ENCODE data around the gene TBC1D14. TPM values are rescaled to one million over a fixed set of nuclear protein-coding genes. Genes with fewer than 3 reads are reported as not detected.

Gene TBC1D14
- total and polyA plus RNA-seq, 2 of the 8 experiments (the other 6 are each of a cell fraction or from before 2014, with no cell fraction given), result 45.6 to 48.2 TPM

GRCh38 chr4:7000421-7001176 is 91.0 kb downstream of the TBC1D14 start:
- no peak overlapping the region for H4K91ac ChIP-seq (replicated peaks; ENCODE audit: insufficient read length, low read length)
- no peaks in the 10 kb centered on the region for H3K79me2 ChIP-seq (ENCODE audit: control insufficient read depth in 1 of 2, insufficient read depth in 2 of 2, low read length in 2 of 2)
- no peak overlapping the region for H3K56ac ChIP-seq (replicated peaks; ENCODE audit: insufficient read length, low read depth, low read length)
- no peak overlapping the region for H3K4ac ChIP-seq (replicated peaks; ENCODE audit: insufficient read length, low read depth, low read length)
- no peaks in the 10 kb centered on the region for H3K27me3 ChIP-seq (replicated peaks in 1 of 4; ENCODE audit: control insufficient read depth in 3 of 4, extremely low read depth in 1 of 4, insufficient read depth in 3 of 4, low read length in 3 of 4)
- ChIA-PET POLR2A (ENCODE audit: partially characterized antibody) (interaction anchor here (0.5 to 4.3 kb wide), 3 partner anchors 12 to 1018 kb away, joined by 3 to 15 read pairs (median 3); partner anchors contain the start of gene TBC1D14), CTCF (ENCODE audit: partially characterized antibody) (interaction anchor here (1.6 kb wide), 1 partner anchor 81 kb away, joined by 3 read pairs; no protein-coding TSS in a partner anchor)
- no peak overlapping the region for H3K27ac ChIP-seq (ENCODE audit: low read depth, low read length)
- no peak overlapping the region for H2AK5ac ChIP-seq (ENCODE audit: low read depth, low read length)
- H2BK15ac ChIP-seq (ENCODE audit: low read length), result no peak overlapping the region
- FAIRE-seq (no peak), DNase-seq (ENCODE audit: low read depth in 1 of 2, low spot score in 2 of 2) (no peak)
- no peak overlapping the region for H2BK5ac ChIP-seq (ENCODE audit: low read depth, low read length)
- H3K14ac ChIP-seq (ENCODE audit: insufficient read length), result no peak overlapping the region
- no peak overlapping the region for H3K9ac ChIP-seq (replicated peaks in 1 of 4; ENCODE audit: extremely low read depth in 1 of 4, low read depth in 3 of 4, low read length in 3 of 4)
- peaks cover 13 to 18% of the 10 kb centered on the region in 2 experiments for H4K20me1 ChIP-seq (replicated peaks in 1 of 2; ENCODE audit: control insufficient read depth in 1 of 2, insufficient read depth in 2 of 2, low read length in 2 of 2)
- no peak overlapping the region for H3K4me3 ChIP-seq (ENCODE audit: extremely low read depth in 1 of 4, insufficient read depth in 2 of 4, low read depth in 3 of 4, low read length in 4 of 4)
- H3K18ac ChIP-seq (ENCODE audit: extremely low read depth, low read length), result no peak overlapping the region
- H3K9me3 ChIP-seq (ENCODE audit: insufficient read depth in 2 of 2, low read depth in 1 of 2, low read length in 1 of 2), result no peaks in the 10 kb centered on the region
- no peak overlapping the region for H2BK12ac ChIP-seq (ENCODE audit: low read depth, low read length)
- 0 out of 2 replicates have a peak, but pooled peaks cover 2% of the 10 kb centered on the region for H3K79me1 ChIP-seq (ENCODE audit: low read depth, low read length)
- no peak overlapping the region for H4K5ac ChIP-seq (ENCODE audit: insufficient read length, low read depth, low read length)
- no peak overlapping the region for H2BK120ac ChIP-seq (replicated peaks; ENCODE audit: low read depth, low read length)
- WGBS, 2 experiments (ENCODE audit: extremely low coverage in 1 of 2, insufficient coverage in 1 of 2, insufficient read length in 1 of 2, insufficient replicate concordance in 2 of 2, low coverage in 1 of 2, low lambda C conversion rate in 2 of 2, missing lambda C conversion rate in 1 of 2), result 91% methylated on average over 18 of the region's 18 CpGs; no CpG with 5 or more reads in 1 of the 2 experiments
- H3K36me3 ChIP-seq (ENCODE audit: control insufficient read depth in 2 of 4, insufficient read depth in 4 of 4, low read length in 3 of 4), result peaks cover 27 to 55% (median 42%) of the 10 kb centered on the region in 4 experiments
- no peak overlapping the region for H2AFZ ChIP-seq (ENCODE audit: low read length)
- no peaks in the 10 kb centered on the region for H3K4me1 ChIP-seq (replicated peaks in 1 of 4; ENCODE audit: control insufficient read depth in 3 of 4, insufficient read depth in 4 of 4, low read length in 3 of 4)
- 0 out of 2 replicates have a peak overlapping the region, but pooled peaks have one; percentile 19 for H4K8ac ChIP-seq (ENCODE audit: extremely low read depth, insufficient read depth, low read length)
- no peak overlapping the region for H3K4me2 ChIP-seq (ENCODE audit: insufficient read depth in 1 of 2, low read depth in 2 of 2, low read length in 2 of 2)
- H3K23me2 ChIP-seq (ENCODE audit: low read depth, low read length), result no peaks in the 10 kb centered on the region; the same call in 1 of the 2 replicates
- H3K23ac ChIP-seq (ENCODE audit: insufficient read length), result no peak overlapping the region
- H2BK20ac ChIP-seq (ENCODE audit: low read length), result no peak overlapping the region
- TF ChIP-seq CHD1 (IDR thresholded peaks at IDR 0.05; ENCODE audit: low read depth, low read length) (no peak), JUND (IDR thresholded peaks at IDR 0.05; ENCODE audit: low read length) (no peak), FOSL1 (IDR thresholded peaks at IDR 0.05; ENCODE audit: insufficient read depth, low read depth, low read length) (no peak), CBX8 (IDR thresholded peaks at IDR 0.05; ENCODE audit: borderline replicate concordance, low read depth, low read length) (no peak), POLR2AphosphoS5 (IDR thresholded peaks at IDR 0.05; ENCODE audit: low read depth, low read length) (no peak), KDM1A (IDR thresholded peaks at IDR 0.05; ENCODE audit: borderline replicate concordance, low read length) (no peak), CTBP2 (IDR thresholded peaks at IDR 0.05; ENCODE audit: borderline replicate concordance, insufficient read depth, insufficient read length, low read length) (no peak), HDAC6 (IDR thresholded peaks at IDR 0.05; ENCODE audit: low read depth, low read length) (no peak), SAP30 (IDR thresholded peaks at IDR 0.05; ENCODE audit: insufficient read depth, insufficient replicate concordance, low read length) (no peak), RXRA (IDR thresholded peaks at IDR 0.05; ENCODE audit: insufficient read depth, low read depth, low read length) (no peak), TAF7 (optimal IDR thresholded peaks at IDR 0.05; ENCODE audit: borderline replicate concordance, low read depth, low read length) (no peak), SP1 (IDR thresholded peaks at IDR 0.05; ENCODE audit: low read depth, low read length) (no peak), BRCA1 (IDR thresholded peaks at IDR 0.05; ENCODE audit: low read depth, low read length) (no peak)
